H4 (cell line): ENCODE data around the gene SMYD2. TPM values are rescaled to one million over a fixed set of nuclear protein-coding genes. Genes with fewer than 3 reads are reported as not detected.

Experiments
- DNase-seq: peaks from one replicate; pipeline ENCODE4 v3.0.0-alpha.2; 2015; ENCODE audit warnings: low spot score
- total RNA-seq: library from RNA; depleted of rRNA; stranded (reverse); fragments of >200 nt; shearing (Covaris generic); gene quantifications from 2 replicates; pipeline ENCODE4 v1.2.3, GENCODE V29; 2014

Gene SMYD2
- total RNA-seq, 1 experiment from 2014 or later = 73.4 TPM

GRCh38 chr1:214303141-214303930, 22.4 kb downstream of the SMYD2 start:
- DNase-seq = no peak

DNA sequence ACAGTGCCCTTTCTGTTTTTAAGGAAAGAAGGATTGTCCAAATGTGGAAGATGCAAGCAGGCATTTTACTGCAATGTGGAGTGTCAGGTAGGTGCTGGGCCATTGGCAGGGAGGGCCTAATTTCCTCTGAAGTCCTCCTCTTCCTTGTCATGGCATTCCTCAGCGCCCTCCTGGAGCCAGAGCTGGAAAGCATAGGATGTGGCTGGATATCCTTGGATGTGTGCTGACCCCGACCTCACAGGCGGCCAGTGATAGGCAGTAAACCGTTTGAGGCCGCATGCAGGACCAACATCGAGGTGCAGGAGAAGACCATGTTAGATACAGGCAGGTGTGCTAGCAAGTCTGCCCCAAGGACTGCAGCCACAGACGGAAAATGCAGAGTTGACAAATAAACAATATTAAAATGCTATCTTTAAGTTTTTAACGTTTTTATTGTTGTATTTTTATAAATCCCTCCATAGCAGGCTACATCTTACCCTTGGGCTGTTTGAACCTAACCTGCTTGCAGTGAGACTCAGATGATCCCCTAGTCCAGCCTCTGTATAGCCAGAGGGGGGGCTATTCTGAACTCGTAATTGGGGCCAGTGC, 24.3 kb downstream of the SMYD2 start:
- DNase-seq = no peak

DNA sequence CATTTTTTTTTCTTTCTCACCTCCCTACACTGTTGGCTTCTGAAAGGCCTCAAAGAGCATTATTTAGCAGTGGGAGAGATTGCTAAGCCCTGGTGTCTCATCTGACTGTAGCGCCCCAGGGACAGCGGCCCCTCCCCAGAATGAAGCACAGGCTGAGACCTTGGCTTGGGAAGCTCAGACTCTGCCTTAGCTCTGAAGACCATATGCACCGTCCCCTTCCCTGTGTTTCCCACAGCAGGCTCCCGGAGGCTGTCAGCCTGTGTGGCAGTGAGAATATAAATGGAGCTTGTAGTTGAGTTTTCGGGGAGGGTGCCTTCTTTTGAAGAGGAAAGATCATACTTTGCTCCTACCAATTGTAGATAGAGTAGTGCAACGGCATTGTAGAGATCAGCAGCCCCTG, 25.3 kb downstream of the SMYD2 start:
- no peak for DNase-seq

DNA sequence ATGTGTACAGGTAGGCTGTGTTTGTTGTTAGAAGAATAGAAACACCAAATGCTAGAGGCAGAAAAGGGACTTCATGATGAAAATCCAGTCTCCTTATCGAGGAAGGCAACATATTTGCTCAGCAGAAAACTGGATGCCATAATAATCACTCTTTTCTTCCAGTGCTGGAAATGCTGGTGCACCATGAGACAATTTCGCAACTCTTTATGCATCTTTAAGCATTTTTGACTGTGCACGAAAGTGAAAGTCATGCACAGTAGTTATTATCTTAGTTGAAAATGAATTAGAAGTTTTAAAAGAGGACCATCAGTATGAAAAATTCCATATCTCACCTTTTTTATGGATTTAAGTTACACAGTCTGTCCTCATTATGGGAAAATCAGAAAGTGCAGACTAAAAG, 29.1 kb downstream of the SMYD2 start:
- DNase-seq = no peak

DNA sequence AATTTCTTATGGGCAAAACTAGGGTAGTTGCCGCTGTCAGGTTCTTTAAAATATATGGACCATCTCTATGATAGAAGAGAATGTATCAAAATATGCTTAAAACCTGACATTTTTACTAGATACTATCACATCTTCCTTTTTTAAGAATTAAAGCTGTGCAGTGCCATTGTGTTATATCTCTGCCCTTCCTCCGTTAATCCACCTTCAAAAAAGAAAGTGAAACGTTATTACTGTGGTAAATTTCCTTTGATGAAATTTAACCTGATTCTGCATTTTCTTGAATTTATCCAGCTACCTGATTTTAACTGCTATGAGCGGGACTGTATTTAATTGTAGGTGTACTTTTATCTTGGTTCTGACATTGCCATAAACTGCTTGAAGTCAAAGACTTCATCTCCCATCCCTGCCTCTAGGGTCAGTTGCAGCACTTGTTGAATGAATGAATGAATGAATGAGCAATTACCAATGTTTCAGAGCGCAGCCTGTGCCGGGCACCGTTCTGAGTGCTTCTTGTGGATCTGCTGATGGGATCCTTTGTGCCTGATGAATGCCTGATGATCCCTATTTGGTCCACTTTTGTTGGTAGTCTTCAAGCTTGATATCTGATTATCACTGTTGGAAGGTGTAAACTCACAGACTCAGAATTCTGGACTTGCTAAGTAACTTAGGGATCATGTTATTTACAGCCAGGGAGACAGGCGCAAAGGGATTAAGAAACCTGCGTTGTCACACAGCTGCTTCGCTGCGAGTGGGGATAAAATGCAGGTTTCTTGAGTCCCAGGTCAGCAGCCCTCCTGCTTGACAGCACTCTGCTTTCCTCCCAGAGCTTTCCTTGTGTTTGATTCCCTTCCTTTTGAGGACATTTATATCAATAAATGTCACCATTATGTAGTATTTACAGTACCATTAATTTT, 30.1 kb downstream of the SMYD2 start:
- no peak for DNase-seq

GRCh38 chr1:214312530-214313051, 31.6 kb downstream of the SMYD2 start:
- no peak for DNase-seq

- DNase-seq = no peak
These were observed 33.4 kb downstream of the SMYD2 start for GRCh38 chr1:214314178-214314843.

DNA sequence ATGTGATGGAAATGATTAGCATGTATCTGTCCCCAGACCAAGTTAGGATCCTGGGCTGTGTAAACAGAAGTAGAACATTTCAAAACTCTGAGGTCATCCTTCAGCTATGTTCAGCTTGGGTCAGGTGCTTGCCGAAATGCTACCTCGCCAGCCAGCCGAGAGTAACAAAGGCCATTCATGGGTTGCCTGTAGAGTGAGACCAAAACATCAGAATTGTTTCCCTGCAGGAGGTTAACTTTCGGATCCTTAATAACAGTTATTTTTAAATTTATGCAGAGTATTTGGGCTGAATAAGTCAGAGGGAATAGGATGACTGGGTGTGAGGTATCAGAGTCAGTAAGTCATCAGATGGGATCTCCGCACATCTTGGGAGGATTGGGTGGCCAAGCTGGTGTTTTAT, 35.6 kb downstream of the SMYD2 start:
- DNase-seq = no peak

GRCh38 chr1:214317300-214317699, 36.3 kb downstream of the SMYD2 start:
- no peak for DNase-seq

- DNase-seq = no peak
These were observed 36.8 kb downstream of the SMYD2 start for GRCh38 chr1:214317734-214318133.

GRCh38 chr1:214318356-214318755, 37.4 kb downstream of the SMYD2 start:
- DNase-seq = no peak

DNA sequence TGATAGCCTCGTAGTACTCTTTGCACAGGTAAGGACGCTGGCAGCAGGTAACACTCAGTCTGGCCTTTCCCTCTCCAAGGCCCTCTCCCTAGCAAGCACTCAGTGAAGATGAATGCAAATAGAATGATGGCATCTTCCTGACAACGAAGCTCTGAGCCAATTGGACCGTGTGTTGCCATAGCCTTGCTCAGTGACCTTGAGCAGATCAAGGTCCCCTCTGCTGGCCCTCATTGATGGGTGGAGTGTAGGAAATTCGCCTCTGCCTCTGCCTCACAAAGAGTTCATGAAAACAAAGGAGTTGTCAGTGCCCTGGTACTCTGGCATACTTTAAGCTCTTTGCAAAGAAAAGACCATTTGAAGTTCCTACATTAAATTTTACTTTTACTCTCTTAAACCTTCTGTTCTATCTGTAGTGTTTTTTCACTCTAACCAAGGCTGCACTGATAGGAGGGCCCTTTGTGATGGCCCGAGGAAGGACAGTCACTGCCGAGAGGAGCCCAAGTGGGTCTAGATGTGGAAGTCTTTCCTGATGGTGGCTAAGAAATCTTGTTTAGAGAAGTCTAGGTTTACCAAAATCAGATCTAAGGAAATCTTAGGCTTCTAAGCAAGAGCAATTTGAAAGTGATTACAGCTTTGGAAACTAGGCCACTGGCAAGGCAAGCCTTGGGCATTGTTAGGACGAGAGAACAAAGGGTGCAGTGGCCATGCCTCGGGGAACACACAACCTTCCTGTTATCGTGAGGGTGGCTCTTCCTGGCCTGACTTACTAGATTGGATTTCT, 38.2 kb downstream of the SMYD2 start:
- no peak for DNase-seq

GRCh38 chr1:214319938-214320337, 39.0 kb downstream of the SMYD2 start:
- no peak for DNase-seq

DNA sequence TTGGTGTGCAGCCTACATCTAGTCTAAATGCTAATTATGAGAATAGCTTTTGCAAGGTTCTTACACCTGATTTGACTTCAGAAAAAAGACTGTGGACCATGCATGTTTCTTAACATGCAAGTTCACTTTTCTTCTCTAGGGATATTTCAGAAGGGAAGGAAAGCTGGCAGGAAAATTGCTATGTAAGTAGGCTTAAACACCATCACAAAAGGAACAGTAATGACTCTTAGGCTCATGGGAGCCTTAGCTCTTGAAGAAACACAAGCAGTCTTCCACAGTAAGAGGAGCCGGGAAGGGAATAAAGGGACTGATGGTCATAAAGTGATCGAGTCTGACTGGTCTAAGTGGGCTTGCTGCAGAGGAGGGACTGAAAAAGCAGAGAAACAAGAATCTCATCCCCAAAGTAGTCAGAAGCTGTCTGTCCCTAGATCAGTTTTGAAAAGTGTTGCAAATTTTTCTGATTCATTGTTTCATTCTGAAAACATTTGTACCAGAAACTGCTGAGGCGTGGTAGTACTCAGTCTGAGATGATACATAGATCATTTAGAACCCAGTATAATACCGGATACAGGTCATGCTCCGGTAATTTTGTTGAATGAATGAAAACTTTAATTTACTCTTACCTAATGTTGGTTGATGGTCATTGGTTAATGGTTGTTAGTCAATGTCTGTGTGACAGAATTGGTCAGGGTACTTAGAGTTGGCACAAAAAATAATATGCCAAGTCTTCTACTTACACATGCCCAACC, 40.9 kb downstream of the SMYD2 start:
- no peak for DNase-seq

- DNase-seq = no peak
These were observed 44.2 kb downstream of the SMYD2 start for GRCh38 chr1:214324896-214325800.

- no peak for DNase-seq
These were observed 45.4 kb downstream of the SMYD2 start for GRCh38 chr1:214326406-214326805.

DNA sequence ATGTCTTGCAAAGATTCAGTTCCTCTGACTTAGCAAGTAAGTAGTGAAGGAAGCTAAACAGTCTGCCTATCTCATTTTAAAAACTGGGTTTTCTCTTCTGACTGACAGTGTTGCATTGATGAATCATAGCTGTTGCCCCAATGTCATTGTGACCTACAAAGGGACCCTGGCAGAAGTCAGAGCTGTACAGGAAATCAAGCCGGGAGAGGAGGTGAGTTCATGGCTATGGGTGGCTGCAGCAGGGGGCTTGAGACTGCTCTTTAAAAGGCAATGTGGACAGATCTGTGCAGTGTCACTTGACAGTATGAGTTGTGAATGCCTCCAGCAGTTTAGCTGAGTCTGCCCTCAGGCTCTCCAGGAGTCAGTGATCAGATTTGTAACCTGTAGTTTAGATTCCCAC, 46.6 kb downstream of the SMYD2 start:
- no peak for DNase-seq

GRCh38 chr1:214328770-214329469, 48.0 kb downstream of the SMYD2 start:
- peak; percentile 71 for DNase-seq
